Vagina (tissue), 2 donors: Measurements from ENCODE around the gene EME2.

Experiments
- POLR2AphosphoS5 ChIP-seq, 2 donors: sonication (generic); formaldehyde crosslinking; IDR thresholded peaks; one replicate each; pipeline ENCODE4 v1.9.0; 2017; ENCODE audit warnings: antibody characterized with exemption in 2 of 2, mild to moderate bottlenecking in 2 of 2, low read depth in 1 of 2; ENCODE audit not compliant: insufficient read depth in 1 of 2
- TF ChIP-seq, protein P1 (sequence below), 3 experiments: fragments of 450-650 bp in 2 of 3; fragments of 200-600 bp in 1 of 3; sonication (generic) in 1 of 3; IDR thresholded peaks; one replicate each; pipeline ENCODE4 v1.5.1; 2017 to 2019; ENCODE audit warnings: antibody characterized with exemption in 3 of 3, mild to moderate bottlenecking in 2 of 3, moderate library complexity in 2 of 3

- TF ChIP-seq, protein P1, sequence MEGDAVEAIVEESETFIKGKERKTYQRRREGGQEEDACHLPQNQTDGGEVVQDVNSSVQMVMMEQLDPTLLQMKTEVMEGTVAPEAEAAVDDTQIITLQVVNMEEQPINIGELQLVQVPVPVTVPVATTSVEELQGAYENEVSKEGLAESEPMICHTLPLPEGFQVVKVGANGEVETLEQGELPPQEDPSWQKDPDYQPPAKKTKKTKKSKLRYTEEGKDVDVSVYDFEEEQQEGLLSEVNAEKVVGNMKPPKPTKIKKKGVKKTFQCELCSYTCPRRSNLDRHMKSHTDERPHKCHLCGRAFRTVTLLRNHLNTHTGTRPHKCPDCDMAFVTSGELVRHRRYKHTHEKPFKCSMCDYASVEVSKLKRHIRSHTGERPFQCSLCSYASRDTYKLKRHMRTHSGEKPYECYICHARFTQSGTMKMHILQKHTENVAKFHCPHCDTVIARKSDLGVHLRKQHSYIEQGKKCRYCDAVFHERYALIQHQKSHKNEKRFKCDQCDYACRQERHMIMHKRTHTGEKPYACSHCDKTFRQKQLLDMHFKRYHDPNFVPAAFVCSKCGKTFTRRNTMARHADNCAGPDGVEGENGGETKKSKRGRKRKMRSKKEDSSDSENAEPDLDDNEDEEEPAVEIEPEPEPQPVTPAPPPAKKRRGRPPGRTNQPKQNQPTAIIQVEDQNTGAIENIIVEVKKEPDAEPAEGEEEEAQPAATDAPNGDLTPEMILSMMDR (IDR thresholded peaks at IDR 0.05) = no peak
- no peak for TF ChIP-seq POLR2AphosphoS5 (IDR thresholded peaks at IDR 0.05; ENCODE audit: insufficient read depth in 1 of 2, low read depth in 1 of 2)
Observed at GRCh38 chr16:1794221-1794871, 21.7 kb downstream of the EME2 start.
